ENCODE data around the gene ANTXR1. TPM values are rescaled to one million over a fixed set of nuclear protein-coding genes. Genes with fewer than 3 reads are reported as not detected.

ANTXR1 gene
- polyA plus RNA-seq, 1 of the 3 experiments (the other 2 are of a cell fraction), result 114 TPM

- no peak for TF ChIP-seq USF1 (IDR thresholded peaks at IDR 0.05; ENCODE audit: borderline replicate concordance, low read depth)
Measured at GRCh38 chr2:69074918-69075317, 61.9 kb downstream of the ANTXR1 start (continued).

- DNase-seq, result no peak
- Histone ChIP-seq H3K27ac (ENCODE audit: low read depth in 2 of 2, low read length in 1 of 2) (no peak overlapping the region), H3K4me3 (ENCODE audit: low read depth in 2 of 2, low read length in 1 of 2) (no peak overlapping the region), H3K27me3 (ENCODE audit: insufficient read depth) (no peaks in the 10 kb centered on the region), H4K20me1 (ENCODE audit: insufficient read depth) (no peaks in the 10 kb centered on the region), H2AFZ (ENCODE audit: low read depth) (no peak overlapping the region), H3F3A (replicated peaks; ENCODE audit: insufficient read depth) (peaks cover 19% of the 10 kb centered on the region), H3K9ac (no peak overlapping the region), H3K36me3 (replicated peaks in 1 of 2; ENCODE audit: control insufficient read depth in 1 of 2, insufficient read depth in 2 of 2, low read length in 1 of 2) (peaks cover 89 to 93% of the 10 kb centered on the region in 2 experiments), H3K9me2 (no peaks in the 10 kb centered on the region), H3K79me2 (ENCODE audit: insufficient read depth) (peaks cover 9% of the 10 kb centered on the region), H3K4me2 (no peak overlapping the region), H3K4me1 (ENCODE audit: control insufficient read depth in 1 of 2, insufficient read depth in 2 of 2, low read depth in 1 of 2, low read length in 1 of 2) (peaks cover 0 to 4% of the 10 kb centered on the region in 2 experiments; a peak in 2 of 4 replicates), H3K9me3 (no peaks in the 10 kb centered on the region)
- 100% methylated on average over 1 of the region's 1 CpG for whole genome bisulfite sequencing (ENCODE audit: low lambda C conversion rate)
- ChIA-PET POLR2A (no interaction called here), CTCF (interaction anchor here (1.1 to 1.8 kb wide), 2 partner anchors 41 to 232 kb away, joined by 3 to 4 read pairs; no protein-coding TSS in a partner anchor)
- TF ChIP-seq FOXJ3 (CRISPR knock-in tag; IDR thresholded peaks at IDR 0.05) (no peak), NRF1 (IDR thresholded peaks at IDR 0.05; ENCODE audit: low read depth, low read length) (no peak), RXRA (IDR thresholded peaks at IDR 0.05; ENCODE audit: borderline replicate concordance, low read depth) (no peak), TCF12 (IDR thresholded peaks at IDR 0.05) (no peak), MAX (IDR thresholded peaks at IDR 0.05; ENCODE audit: low read depth) (no peak), IRF3 (IDR thresholded peaks at IDR 0.05; ENCODE audit: low read depth, low read length) (no peak), RFX5 (IDR thresholded peaks at IDR 0.05; ENCODE audit: low read length) (no peak), RAD21 (IDR thresholded peaks at IDR 0.05; ENCODE audit: low read length) (no peak), TEAD4 (IDR thresholded peaks at IDR 0.05; ENCODE audit: borderline replicate concordance, insufficient read depth) (no peak), EP300 (IDR thresholded peaks at IDR 0.05; ENCODE audit: borderline replicate concordance in 1 of 2, low read depth in 1 of 2, low read length in 1 of 2) (no peak), NFIC (IDR thresholded peaks at IDR 0.05; ENCODE audit: borderline replicate concordance) (no peak), ZBTB33 (IDR thresholded peaks at IDR 0.05; ENCODE audit: borderline replicate concordance, low read depth) (no peak), RCOR1 (IDR thresholded peaks at IDR 0.05; ENCODE audit: low read length) (no peak), MEF2A (IDR thresholded peaks at IDR 0.05; ENCODE audit: borderline replicate concordance, low read depth) (no peak), TAF1 (IDR thresholded peaks at IDR 0.05; ENCODE audit: borderline replicate concordance, low read depth, low read length) (no peak), JUND (IDR thresholded peaks at IDR 0.05) (no peak), PBX3 (IDR thresholded peaks at IDR 0.05) (no peak), ELF1 (IDR thresholded peaks at IDR 0.05) (no peak), FOSL2 (IDR thresholded peaks at IDR 0.05; ENCODE audit: borderline replicate concordance, low read depth) (no peak)
Measured at GRCh38 chr2:69075486-69075885, 62.5 kb downstream of the ANTXR1 start.

Data from SK-N-SH (cell line).